ENCODE measurements around the gene CA10. TPM values are rescaled to one million over a fixed set of nuclear protein-coding genes. Genes with fewer than 3 reads are reported as not detected.

The CA10 gene
- total RNA-seq, 1 donor = not detected

DNA sequence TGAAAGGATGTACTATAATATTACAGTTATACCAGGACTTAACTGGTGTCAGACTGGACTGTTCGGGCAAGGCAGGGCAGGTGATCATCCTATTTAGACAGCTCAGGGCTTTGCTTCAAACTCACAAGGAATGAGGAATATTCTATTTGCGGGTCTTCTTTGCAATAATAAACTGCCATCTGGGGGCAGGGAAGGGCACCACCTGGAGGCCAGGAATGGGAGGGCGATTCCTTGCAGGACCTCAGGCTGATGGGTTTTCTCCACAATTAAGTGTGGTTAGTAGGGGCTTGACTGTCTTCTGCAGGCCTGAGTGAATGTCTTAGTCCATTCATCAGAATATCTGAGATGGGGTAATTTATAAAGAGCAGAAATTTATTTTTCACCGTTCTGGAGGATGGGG, 424.1 kb downstream of the CA10 start:
- no peak overlapping the region for H3K27ac ChIP-seq (ENCODE audit: low read depth, low read length)
- H3K4me2 ChIP-seq (ENCODE audit: insufficient read depth, low read length) = no peak overlapping the region
- TF ChIP-seq, protein P1, sequence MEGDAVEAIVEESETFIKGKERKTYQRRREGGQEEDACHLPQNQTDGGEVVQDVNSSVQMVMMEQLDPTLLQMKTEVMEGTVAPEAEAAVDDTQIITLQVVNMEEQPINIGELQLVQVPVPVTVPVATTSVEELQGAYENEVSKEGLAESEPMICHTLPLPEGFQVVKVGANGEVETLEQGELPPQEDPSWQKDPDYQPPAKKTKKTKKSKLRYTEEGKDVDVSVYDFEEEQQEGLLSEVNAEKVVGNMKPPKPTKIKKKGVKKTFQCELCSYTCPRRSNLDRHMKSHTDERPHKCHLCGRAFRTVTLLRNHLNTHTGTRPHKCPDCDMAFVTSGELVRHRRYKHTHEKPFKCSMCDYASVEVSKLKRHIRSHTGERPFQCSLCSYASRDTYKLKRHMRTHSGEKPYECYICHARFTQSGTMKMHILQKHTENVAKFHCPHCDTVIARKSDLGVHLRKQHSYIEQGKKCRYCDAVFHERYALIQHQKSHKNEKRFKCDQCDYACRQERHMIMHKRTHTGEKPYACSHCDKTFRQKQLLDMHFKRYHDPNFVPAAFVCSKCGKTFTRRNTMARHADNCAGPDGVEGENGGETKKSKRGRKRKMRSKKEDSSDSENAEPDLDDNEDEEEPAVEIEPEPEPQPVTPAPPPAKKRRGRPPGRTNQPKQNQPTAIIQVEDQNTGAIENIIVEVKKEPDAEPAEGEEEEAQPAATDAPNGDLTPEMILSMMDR (IDR thresholded peaks at IDR 0.05; ENCODE audit: extremely low read depth, low read depth, low read length) = peak; percentile 8
- no peak overlapping the region for H2AFZ ChIP-seq (ENCODE audit: low read length)
- H3K4me3 ChIP-seq (ENCODE audit: insufficient read depth, low read length) = no peak overlapping the region
- no peaks in the 10 kb centered on the region for H4K20me1 ChIP-seq (ENCODE audit: insufficient read depth, low read length)
- no peaks in the 10 kb centered on the region for H3K4me1 ChIP-seq (ENCODE audit: insufficient read depth, low read length)
- H3K79me2 ChIP-seq (ENCODE audit: insufficient read depth, low read length) = no peaks in the 10 kb centered on the region
- DNase-seq (ENCODE audit: insufficient read length, low spot score, missing footprints) = no peak
- no peaks in the 10 kb centered on the region for H3K36me3 ChIP-seq (ENCODE audit: insufficient read depth, low read length)
- H3K9me3 ChIP-seq (ENCODE audit: low read depth, low read length) = no peaks in the 10 kb centered on the region
- H3K27me3 ChIP-seq (ENCODE audit: insufficient read depth, low read length) = no peaks in the 10 kb centered on the region

DNA sequence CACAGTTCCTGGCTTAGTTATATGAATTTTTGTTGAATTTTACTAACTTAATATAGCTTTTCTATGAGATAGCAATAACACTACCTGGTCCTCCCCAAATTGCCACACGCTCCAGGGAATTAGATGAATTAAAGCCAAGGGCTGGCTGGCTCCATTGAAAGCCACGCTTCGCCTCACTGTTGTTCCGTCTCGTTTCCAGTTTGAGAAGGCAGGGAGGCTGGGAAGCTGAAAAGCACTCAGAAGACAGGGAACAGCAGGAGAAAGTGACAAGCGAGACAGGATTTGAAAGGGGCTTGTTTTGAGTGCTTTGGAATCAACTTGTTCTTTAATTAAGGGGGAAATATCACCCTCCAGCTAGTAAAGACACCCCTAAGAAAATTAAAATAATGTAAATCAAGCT, 425.3 kb downstream of the CA10 start:
- Histone ChIP-seq H3K9me3 (ENCODE audit: low read depth, low read length) (no peaks in the 10 kb centered on the region), H3K27ac (ENCODE audit: low read depth, low read length) (no peak overlapping the region), H3K4me3 (ENCODE audit: insufficient read depth, low read length) (no peak overlapping the region), H4K20me1 (ENCODE audit: insufficient read depth, low read length) (no peaks in the 10 kb centered on the region), H2AFZ (ENCODE audit: low read length) (no peak overlapping the region), H3K79me2 (ENCODE audit: insufficient read depth, low read length) (no peaks in the 10 kb centered on the region), H3K36me3 (ENCODE audit: insufficient read depth, low read length) (no peaks in the 10 kb centered on the region), H3K27me3 (ENCODE audit: insufficient read depth, low read length) (no peaks in the 10 kb centered on the region), H3K4me2 (ENCODE audit: insufficient read depth, low read length) (no peak overlapping the region), H3K4me1 (ENCODE audit: insufficient read depth, low read length) (no peaks in the 10 kb centered on the region)
- no peak for DNase-seq (ENCODE audit: insufficient read length, low spot score, missing footprints)
- TF ChIP-seq, protein P1 (IDR thresholded peaks at IDR 0.05; ENCODE audit: extremely low read depth, low read depth, low read length) = no peak

DNA sequence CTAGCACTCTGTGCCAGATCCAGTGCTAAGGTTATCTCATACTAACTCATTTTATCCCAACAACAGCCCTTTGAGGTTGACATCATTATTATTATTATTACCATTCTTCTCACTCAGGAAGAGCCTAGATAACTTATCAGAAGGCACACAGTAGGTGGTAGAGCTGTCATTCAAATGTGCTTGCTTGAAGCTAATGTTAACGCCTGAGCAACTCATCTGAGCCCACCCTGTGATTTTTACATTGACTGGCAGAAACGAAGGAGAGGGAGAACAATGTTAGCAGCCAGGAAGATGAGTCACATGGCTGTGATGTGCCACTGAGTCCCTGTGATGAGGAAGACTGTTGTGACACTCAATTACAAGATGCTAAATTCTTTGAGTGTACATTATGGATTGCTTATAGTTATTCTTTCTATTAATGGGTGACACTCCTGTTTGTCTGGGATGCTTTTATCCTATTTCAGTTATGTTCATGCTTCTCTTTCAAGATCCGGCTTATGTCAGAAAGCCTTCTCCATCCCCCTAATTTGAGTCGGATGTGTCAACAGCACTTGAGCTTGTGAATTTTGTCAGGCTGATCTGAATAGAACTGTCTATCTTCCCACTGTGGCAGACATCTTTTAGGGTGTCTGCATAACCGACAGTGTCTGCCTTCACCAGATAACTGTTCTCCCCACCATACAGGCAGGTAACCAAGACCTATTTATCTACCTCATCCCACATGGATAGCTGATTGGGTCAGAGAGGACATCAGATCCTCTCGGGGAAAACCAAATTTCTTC, 426.4 kb downstream of the CA10 start:
- H2AFZ ChIP-seq (ENCODE audit: low read length) = no peak overlapping the region
- no peak for DNase-seq (ENCODE audit: insufficient read length, low spot score, missing footprints)
- H3K4me2 ChIP-seq (ENCODE audit: insufficient read depth, low read length) = no peak overlapping the region
- TF ChIP-seq, protein P1 (IDR thresholded peaks at IDR 0.05; ENCODE audit: extremely low read depth, low read depth, low read length) = no peak
- no peaks in the 10 kb centered on the region for H3K36me3 ChIP-seq (ENCODE audit: insufficient read depth, low read length)
- no peaks in the 10 kb centered on the region for H3K79me2 ChIP-seq (ENCODE audit: insufficient read depth, low read length)
- H3K27ac ChIP-seq (ENCODE audit: low read depth, low read length) = no peak overlapping the region
- no peak overlapping the region for H3K4me3 ChIP-seq (ENCODE audit: insufficient read depth, low read length)
- no peaks in the 10 kb centered on the region for H3K4me1 ChIP-seq (ENCODE audit: insufficient read depth, low read length)
- H4K20me1 ChIP-seq (ENCODE audit: insufficient read depth, low read length) = no peaks in the 10 kb centered on the region
- no peaks in the 10 kb centered on the region for H3K9me3 ChIP-seq (ENCODE audit: low read depth, low read length)
- H3K27me3 ChIP-seq (ENCODE audit: insufficient read depth, low read length) = no peaks in the 10 kb centered on the region

DNA sequence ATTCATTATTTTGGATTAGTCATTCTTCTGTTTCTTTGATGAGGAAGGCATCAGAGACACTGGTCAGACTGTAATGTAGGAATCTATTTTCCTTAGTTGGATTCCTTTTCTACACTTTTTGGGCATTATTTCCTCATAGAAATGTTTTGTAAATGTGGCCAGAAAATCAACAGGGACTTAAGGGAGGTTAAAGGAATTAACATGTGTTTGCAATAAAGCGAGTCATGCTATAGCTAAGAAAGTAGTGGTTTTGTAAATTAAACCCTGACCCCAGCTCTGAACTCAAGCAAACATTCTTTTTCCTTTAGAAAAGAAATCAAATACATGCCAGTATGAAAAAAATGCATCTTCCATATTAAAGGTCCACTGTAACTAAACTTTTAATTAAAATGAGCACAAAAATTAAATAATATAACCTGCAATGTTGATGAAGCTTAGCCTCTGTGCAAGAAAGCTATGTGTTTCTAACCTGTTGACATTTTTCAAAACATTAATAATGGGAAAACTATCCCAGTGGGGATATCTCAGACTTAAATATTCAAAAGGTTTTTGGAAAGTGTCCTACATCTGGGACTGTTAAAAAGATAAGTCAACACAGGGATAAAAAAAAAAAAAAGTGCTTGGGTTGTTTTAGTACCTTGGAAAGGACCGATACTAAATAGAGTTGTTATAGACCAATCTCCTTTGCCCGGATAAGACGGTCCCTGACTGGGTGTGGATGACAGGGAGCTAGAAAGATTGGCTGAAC, 428.0 kb downstream of the CA10 start:
- no peaks in the 10 kb centered on the region for H3K27me3 ChIP-seq (ENCODE audit: insufficient read depth, low read length)
- H4K20me1 ChIP-seq (ENCODE audit: insufficient read depth, low read length) = no peaks in the 10 kb centered on the region
- TF ChIP-seq, protein P1 (IDR thresholded peaks at IDR 0.05; ENCODE audit: extremely low read depth, low read depth, low read length) = no peak
- no peaks in the 10 kb centered on the region for H3K79me2 ChIP-seq (ENCODE audit: insufficient read depth, low read length)
- no peaks in the 10 kb centered on the region for H3K9me3 ChIP-seq (ENCODE audit: low read depth, low read length)
- H3K4me3 ChIP-seq (ENCODE audit: insufficient read depth, low read length) = no peak overlapping the region
- H3K4me1 ChIP-seq (ENCODE audit: insufficient read depth, low read length) = no peaks in the 10 kb centered on the region
- no peak overlapping the region for H2AFZ ChIP-seq (ENCODE audit: low read length)
- no peak for DNase-seq (ENCODE audit: insufficient read length, low spot score, missing footprints)
- no peaks in the 10 kb centered on the region for H3K36me3 ChIP-seq (ENCODE audit: insufficient read depth, low read length)
- no peak overlapping the region for H3K27ac ChIP-seq (ENCODE audit: low read depth, low read length)
- no peak overlapping the region for H3K4me2 ChIP-seq (ENCODE audit: insufficient read depth, low read length)
